Kidney (tissue), 14 donors: Measurements from ENCODE around the gene ACOX3. TPM values are rescaled to one million over a fixed set of nuclear protein-coding genes. Genes with fewer than 3 reads are reported as not detected.
"Not testable (repeated sequence)": the region's sequence is repeated elsewhere in the genome, so short reads cannot be mapped to it uniquely, and the experiment has no call there.

Experiments used
- DNase-seq, 5 donors: peaks; one replicate each; pipeline ENCODE4 v3.0.0-alpha.2; 2013 to 2020
- FAIRE-seq: peaks from 2 replicates; lab custom pipeline; 2012; peaks lifted over from hg19 to GRCh38; lab: Jason Lieb, UNC
- H3K27ac ChIP-seq, 2 donors: one replicate each; pipeline ENCODE4 v1.7.0; 2013; ENCODE audit warnings: low read depth in 2 of 2, low read length in 2 of 2, inconsistent platforms in 1 of 2
- H3K27me3 ChIP-seq: one replicate; pipeline ENCODE4 v1.7.1; 2013; ENCODE audit warnings: low read length, inconsistent platforms; ENCODE audit not compliant: control insufficient read depth, insufficient read depth
- H3K36me3 ChIP-seq, 3 donors: one replicate each; pipeline versions ENCODE4 v1.7.0 to v1.7.1; 2013; ENCODE audit warnings: low read length in 3 of 3, control low read depth in 1 of 3, inconsistent platforms in 1 of 3; ENCODE audit not compliant: insufficient read depth in 3 of 3, control insufficient read depth in 2 of 3
- H3K4me1 ChIP-seq, 3 donors: one replicate each; pipeline versions ENCODE4 v1.7.0 to v1.7.1; 2013; ENCODE audit warnings: low read length in 3 of 3, inconsistent platforms in 1 of 3, low read depth in 1 of 3; ENCODE audit not compliant: control insufficient read depth in 2 of 3, insufficient read depth in 2 of 3
- H3K4me3 ChIP-seq, 3 donors: one replicate each; pipeline versions ENCODE4 v1.7.0 to v1.8.1; 2013; ENCODE audit warnings: low read length in 3 of 3, control low read depth in 1 of 3, inconsistent platforms in 1 of 3
- H3K9ac ChIP-seq, 3 donors: one replicate each; pipeline versions ENCODE4 v1.7.0 to v1.7.1; 2013; ENCODE audit warnings: low read length in 3 of 3, control low read depth in 1 of 3, inconsistent platforms in 1 of 3
- H3K9me3 ChIP-seq, 3 donors: one replicate each; pipeline versions ENCODE4 v1.7.0 to v1.7.1; 2013; ENCODE audit warnings: low read length in 3 of 3, control low read depth in 1 of 3, inconsistent platforms in 1 of 3; ENCODE audit not compliant: control insufficient read depth in 2 of 3, insufficient read depth in 1 of 3
- CTCF ChIP-seq: IDR thresholded peaks from 3 replicates; pipeline ENCODE4 v1.5.1; 2012; ENCODE audit warnings: mild to moderate bottlenecking, moderate library complexity, borderline replicate concordance; ENCODE audit not compliant: insufficient read depth; ENCODE audit errors: extremely low read depth
- intact Hi-C: fragments of 100-400 bp; cut with DNase I; formaldehyde crosslinking; loops from one replicate; pipeline ENCODE4 v1.11.1; 2022
- polyA plus RNA-seq: library from polyadenylated mRNA; stranded (reverse); fragments of 350-450 nt; fragmentation: Illumina TruSeq; extraction: RNeasy Lipid Tissue Mini Kit (QIAGEN cat#74804); gene quantifications from one replicate; pipeline ENCODE4 v1.2.3, GENCODE V29; 2014; ENCODE audit warnings: low read depth, low replicate concordance; ENCODE audit not compliant: insufficient read depth
- total RNA-seq: library from RNA; stranded (reverse); fragmentation: NEBNext Ultra II Directional; extraction: Animal tissue kit (Norgen Biotek cat#: 25700); gene quantifications from one replicate; pipeline ENCODE4 v1.2.1, GENCODE V29; 2021
- donor health status: control.
- donor health status: control.
- donor health status: control.
- donor health status: control.
- donor health status: control.
- donor health status: DM: yes; HTN: yes; CAD: no.
- donor health status: Normal renal cell carcinoma (clear cell type).

ACOX3 gene
- total and polyA plus RNA-seq, 2 donors from 2014 or later, result 10.1 to 21.7 TPM

- H3K4me1 ChIP-seq, result peaks cover 0 to 14% (median 5%) of the 10 kb centered on the region in 3 donors
- no peaks in the 10 kb centered on the region for H3K9me3 ChIP-seq
- no peak overlapping the region for H3K9ac ChIP-seq
- no peak overlapping the region for H3K4me3 ChIP-seq
- H3K27ac ChIP-seq, result peak overlapping the region; percentile 5 to 57
- DNase-seq, result peak; percentile 66 to 89 (median 82)
- intact Hi-C loops, result no loop called here
- no peak for FAIRE-seq
- no peaks in the 10 kb centered on the region for H3K36me3 ChIP-seq
- TF ChIP-seq CTCF, result no peak
- H3K27me3 ChIP-seq, result no peaks in the 10 kb centered on the region
Measured at GRCh38 chr4:8341691-8342090, 98.8 kb downstream of the ACOX3 start.

GRCh38 chr4:8341281-8341680, 99.2 kb downstream of the ACOX3 start:
- H3K9me3 ChIP-seq, H3K27me3 ChIP-seq, H3K4me3 ChIP-seq, H3K36me3 ChIP-seq, H3K9ac ChIP-seq, FAIRE-seq, DNase-seq, intact Hi-C loops: not testable (repeated sequence)
- Histone ChIP-seq H3K27ac (peak overlapping the region; percentile 5 to 57), H3K4me1 (peaks cover 0 to 14% (median 5%) of the 10 kb centered on the region in 3 donors)

- no peak for FAIRE-seq
- peak overlapping the region in 1 of 2 donors; percentile 13 for H3K27ac ChIP-seq
Measured at GRCh38 chr4:8340781-8341241, 99.7 kb downstream of the ACOX3 start.

More at GRCh38 chr4:8340781-8341241, 99.7 kb downstream of the ACOX3 start:
- DNase-seq, result peak; percentile 46 to 82 (median 56)
- intact Hi-C loops, result no loop called here
- TF ChIP-seq CTCF, result no peak
- Histone ChIP-seq H3K9me3 (no peaks in the 10 kb centered on the region), H3K36me3 (no peaks in the 10 kb centered on the region), H3K9ac (no peak overlapping the region), H3K27me3 (no peaks in the 10 kb centered on the region), H3K4me1 (peaks cover 0 to 14% (median 5%) of the 10 kb centered on the region in 3 donors), H3K4me3 (no peak overlapping the region)
